ENCODE results near the gene POGK. TPM values are rescaled to one million over a fixed set of nuclear protein-coding genes. Genes with fewer than 3 reads are reported as not detected.
"Not testable (repeated sequence)": the region's sequence is repeated elsewhere in the genome, so short reads cannot be mapped to it uniquely, and the experiment has no call there.

The POGK gene
- total RNA-seq, 4 donors from 2014 or later: 16.8 to 29.9 (median 24.9) TPM

DNA sequence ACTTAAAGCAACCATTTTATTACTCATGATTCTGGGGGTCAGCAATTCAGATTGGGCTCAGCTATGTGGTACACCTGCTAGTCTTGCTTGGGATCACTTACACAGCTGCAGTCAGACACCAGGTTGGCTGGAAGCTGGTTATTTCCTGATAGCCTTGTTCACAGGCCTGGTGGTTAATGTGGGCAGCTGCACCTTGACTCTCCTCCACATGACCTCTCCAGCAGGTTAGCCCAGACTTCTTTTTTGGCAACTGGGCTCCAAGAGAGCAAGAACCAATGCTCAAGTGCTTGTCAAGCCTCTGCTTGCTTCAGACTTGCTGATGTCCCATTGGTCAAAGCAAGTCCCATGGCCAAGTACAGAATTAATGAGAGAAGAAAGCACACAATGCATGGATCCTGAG lies 11.8 kb upstream of the POGK start:
- intact Hi-C loops (cut with DNase I; ENCODE audit: low total_unique reads): no loop called here
- H3K9me3 ChIP-seq: peaks cover 0 to 10% of the 10 kb centered on the region in 2 donors
- H3K36me3 ChIP-seq: no peaks in the 10 kb centered on the region
- TF ChIP-seq POLR2AphosphoS5 (IDR thresholded peaks at IDR 0.05) (no peak), CTCF (IDR thresholded peaks at IDR 0.05) (no peak), EP300 (IDR thresholded peaks at IDR 0.05; ENCODE audit: low read depth) (no peak), POLR2A (IDR thresholded peaks at IDR 0.05) (no peak)
- H3K4me3 ChIP-seq: no peak overlapping the region
- in situ Hi-C loops (cut with MboI; ENCODE audit: low pct_ligation_motif_present in 1 of 4, low pct_unique_long_range_greater_than_20kb in 1 of 4, low sequenced_read_pairs in 3 of 4): no loop called here
- DNase-seq: no peak
- no peak overlapping the region for H3K27ac ChIP-seq
- no peaks in the 10 kb centered on the region for H3K27me3 ChIP-seq
- no peaks in the 10 kb centered on the region for H3K4me1 ChIP-seq

DNA sequence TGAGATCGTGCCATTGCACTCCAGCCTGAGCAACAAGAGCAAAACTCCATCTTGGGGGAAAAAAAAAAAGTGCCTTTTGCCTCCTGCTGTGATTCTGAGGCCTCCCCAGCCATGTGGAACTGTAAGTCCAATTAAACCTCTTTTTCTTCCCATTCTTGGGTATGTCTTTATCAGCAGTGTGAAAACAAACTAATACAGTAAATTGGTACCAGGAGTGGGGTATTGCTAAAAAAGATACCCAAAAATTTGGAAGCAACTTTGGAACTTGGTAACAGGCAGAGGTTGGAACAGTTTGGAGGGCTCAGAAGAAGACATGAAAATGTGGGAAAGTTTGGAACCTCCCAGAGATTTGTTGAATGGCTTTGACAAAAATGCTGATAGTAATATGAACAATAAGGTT lies 9.5 kb upstream of the POGK start:
- 78 to 89% methylated on average over 1 of the region's 1 CpG for WGBS, 2 donors (ENCODE audit: low coverage in 1 of 2)
- DNase-seq; H3K36me3 ChIP-seq; intact Hi-C loops (cut with DNase I; ENCODE audit: low total_unique reads); H3K4me1 ChIP-seq; H3K27me3 ChIP-seq; H3K4me3 ChIP-seq; H3K27ac ChIP-seq; in situ Hi-C loops (cut with MboI; ENCODE audit: low pct_ligation_motif_present in 1 of 4, low pct_unique_long_range_greater_than_20kb in 1 of 4, low sequenced_read_pairs in 3 of 4): not testable (repeated sequence)
- peaks cover 0 to 10% of the 10 kb centered on the region in 2 donors for H3K9me3 ChIP-seq

- Histone ChIP-seq H3K9me3 (no peaks in the 10 kb centered on the region), H3K36me3 (peaks cover 0 to 1% (median 0%) of the 10 kb centered on the region in 4 donors), H3K4me3 (no peak overlapping the region), H3K4me1 (peaks cover 20 to 28% (median 24%) of the 10 kb centered on the region in 4 donors), H3K27me3 (peaks cover 5% of the 10 kb centered on the region), H3K27ac (no peak overlapping the region)
- no peak for DNase-seq
- intact Hi-C loops (cut with DNase I; ENCODE audit: low total_unique reads): no loop called here
- TF ChIP-seq POLR2AphosphoS5 (IDR thresholded peaks at IDR 0.05) (no peak), CTCF (IDR thresholded peaks at IDR 0.05) (no peak), POLR2A (IDR thresholded peaks at IDR 0.05) (no peak), EP300 (IDR thresholded peaks at IDR 0.05; ENCODE audit: low read depth) (no peak)
- WGBS, 2 donors (ENCODE audit: low coverage in 1 of 2): 99% methylated on average over 4 of the region's 4 CpGs; no CpG with 5 or more reads in 1 of the 2 donors
- in situ Hi-C loops (cut with MboI; ENCODE audit: low pct_ligation_motif_present in 1 of 4, low pct_unique_long_range_greater_than_20kb in 1 of 4, low sequenced_read_pairs in 3 of 4): no loop called here
Observed at GRCh38 chr1:166836733-166837132, 2.5 kb upstream of the POGK start.

GRCh38 chr1:166839600-166840308 lies 479 bp downstream of the POGK start:
- no peaks in the 10 kb centered on the region for H3K9me3 ChIP-seq
- intact Hi-C loops (cut with DNase I; ENCODE audit: low total_unique reads) (no loop called here), in situ Hi-C loops (cut with MboI; ENCODE audit: low pct_ligation_motif_present in 1 of 4, low pct_unique_long_range_greater_than_20kb in 1 of 4, low sequenced_read_pairs in 3 of 4) (no loop called here)
- peak overlapping the region; percentile 93 to 97 (median 94) for H3K27ac ChIP-seq
- TF ChIP-seq EP300 (IDR thresholded peaks at IDR 0.05; ENCODE audit: low read depth) (no peak), CTCF (IDR thresholded peaks at IDR 0.05) (peak in 1 of 5 experiments; percentile 14)
- peaks cover 0 to 19% (median 0%) of the 10 kb centered on the region in 4 donors for H3K36me3 ChIP-seq
- peaks cover 24 to 54% (median 44%) of the 10 kb centered on the region in 4 donors for H3K4me1 ChIP-seq
- peak overlapping the region; percentile 56 to 68 (median 65) for H3K4me3 ChIP-seq
- no peaks in the 10 kb centered on the region for H3K27me3 ChIP-seq
- DNase-seq: peak; percentile 77
- 0 to 1% methylated on average over 4 to 44 of the region's 82 CpGs for WGBS, 2 donors (ENCODE audit: low coverage in 1 of 2)
